ENCODE results near the gene CILP2.

CILP2 gene

GRCh38 chr19:19493841-19494546, 44.1 kb upstream of the CILP2 start:
- no peak for DNase-seq (ENCODE audit: low read depth)
- no peak for TF ChIP-seq CTCF (conservative IDR thresholded peaks at IDR 0.05; ENCODE audit: low read length)

GRCh38 chr19:19495614-19496603, 42.2 kb upstream of the CILP2 start:
- no peak for TF ChIP-seq CTCF (conservative IDR thresholded peaks at IDR 0.05; ENCODE audit: low read length)
- DNase-seq (ENCODE audit: low read depth): no peak
- H3K4me3 ChIP-seq (ENCODE audit: low read length): no peak overlapping the region

More at GRCh38 chr19:19493841-19494546, 44.1 kb upstream of the CILP2 start:
- H3K4me3 ChIP-seq (ENCODE audit: low read length): no peak overlapping the region

- TF ChIP-seq CTCF (conservative IDR thresholded peaks at IDR 0.05; ENCODE audit: low read length): no peak
- DNase-seq (ENCODE audit: low read depth): no peak
- H3K4me3 ChIP-seq (ENCODE audit: low read length): no peak overlapping the region
These were observed 39.6 kb upstream of the CILP2 start for GRCh38 chr19:19498255-19498991.

- DNase-seq (ENCODE audit: low read depth): no peak
- no peak for TF ChIP-seq CTCF (conservative IDR thresholded peaks at IDR 0.05; ENCODE audit: low read length)
- H3K4me3 ChIP-seq (ENCODE audit: low read length): no peak overlapping the region
These were observed 38.6 kb upstream of the CILP2 start for GRCh38 chr19:19499272-19499995.

- H3K4me3 ChIP-seq (ENCODE audit: low read length): no peak overlapping the region
- no peak for TF ChIP-seq CTCF (conservative IDR thresholded peaks at IDR 0.05; ENCODE audit: low read length)
- no peak for DNase-seq (ENCODE audit: low read depth)
These were observed 37.0 kb upstream of the CILP2 start for GRCh38 chr19:19500975-19501644.

- DNase-seq (ENCODE audit: low read depth): no peak
- H3K4me3 ChIP-seq (ENCODE audit: low read length): no peak overlapping the region
- TF ChIP-seq CTCF (conservative IDR thresholded peaks at IDR 0.05; ENCODE audit: low read length): no peak
These were observed 36.3 kb upstream of the CILP2 start for GRCh38 chr19:19501798-19502197.

Data from AG10803 (cell line).